ENCODE results near the gene NFXL1. TPM values are rescaled to one million over a fixed set of nuclear protein-coding genes. Genes with fewer than 3 reads are reported as not detected.

NFXL1 gene
- total and polyA plus RNA-seq, 3 experiments from 2014 or later = 9.7 to 11.5 (median 10.0) TPM

- Histone ChIP-seq H3K4me1 (ENCODE audit: insufficient read depth, low read length) (peaks cover 13% of the 10 kb centered on the region), H3K4me3 (ENCODE audit: low read length) (no peak overlapping the region), H3K9me3 (ENCODE audit: low read length) (no peaks in the 10 kb centered on the region), H3K36me3 (ENCODE audit: insufficient read depth, low read length) (no peaks in the 10 kb centered on the region), H3K27me3 (ENCODE audit: insufficient read depth, low read length, poor library complexity, severe bottlenecking) (no peaks in the 10 kb centered on the region), H3K27ac (ENCODE audit: low read depth, low read length) (no peak overlapping the region)
- H3K4me3 Mint-ChIP-seq = peak overlapping the region; percentile 96 to 100 (median 99)
- ChIA-PET CTCF (interaction anchor here (1.4 kb wide), 1 partner anchor 12 kb away, joined by 3 read pairs; no protein-coding TSS in a partner anchor), POLR2A (no interaction called here)
- no peak for DNase-seq
- H3K4me1 Mint-ChIP-seq = peaks cover 29 to 40% (median 39%) of the 10 kb centered on the region in 3 donors
- H3K27ac Mint-ChIP-seq = no peak overlapping the region
- H3K36me3 Mint-ChIP-seq = peaks cover 2 to 29% (median 8%) of the 10 kb centered on the region in 3 donors
- peaks cover 0 to 3% of the 10 kb centered on the region in 2 donors for H3K27me3 Mint-ChIP-seq
- peaks cover 0 to 4% (median 0%) of the 10 kb centered on the region in 5 donors for H3K9me3 Mint-ChIP-seq
Observed at GRCh38 chr4:47915378-47915777, 995 bp upstream of the NFXL1 start.

GRCh38 chr4:47914926-47915237 is 499 bp upstream of the NFXL1 start:
- POLR2A ChIA-PET = interaction anchor here (0.5 kb wide), 1 partner anchor 10 kb away, joined by 3 read pairs; no protein-coding TSS in a partner anchor

GRCh38 chr4:47913861-47914219 is 543 bp downstream of the NFXL1 start:
- Mint-ChIP-seq H3K4me1 (peaks cover 35 to 49% (median 48%) of the 10 kb centered on the region in 3 donors), H3K9me3 (peaks cover 0 to 4% (median 0%) of the 10 kb centered on the region in 5 donors), H3K27ac (peak overlapping the region; percentile 73 to 100 (median 97)), H3K4me3 (peak overlapping the region; percentile 96 to 100 (median 99)), H3K27me3 (no peaks in the 10 kb centered on the region), H3K36me3 (peaks cover 3 to 39% (median 8%) of the 10 kb centered on the region in 3 donors)
- peak overlapping the region; percentile 95 for H3K4me3 ChIP-seq (ENCODE audit: low read length)
- H3K27ac ChIP-seq (ENCODE audit: low read depth, low read length) = peak overlapping the region; percentile 91
- CTCF ChIA-PET = interaction anchor here (1.0 to 1.6 kb wide), 2 partner anchors 14 to 77 kb away, joined by 3 to 7 read pairs; no protein-coding TSS in a partner anchor
- H3K36me3 ChIP-seq (ENCODE audit: insufficient read depth, low read length) = no peaks in the 10 kb centered on the region
- no peaks in the 10 kb centered on the region for H3K27me3 ChIP-seq (ENCODE audit: insufficient read depth, low read length, poor library complexity, severe bottlenecking)
- no peaks in the 10 kb centered on the region for H3K9me3 ChIP-seq (ENCODE audit: low read length)
- peak in 4 of 5 donors; percentile 8 to 49 (median 26) for DNase-seq
- POLR2A ChIA-PET = no interaction called here
- peaks cover 13% of the 10 kb centered on the region for H3K4me1 ChIP-seq (ENCODE audit: insufficient read depth, low read length)

More at GRCh38 chr4:47914926-47915237, 499 bp upstream of the NFXL1 start:
- Mint-ChIP-seq H3K4me3 (peak overlapping the region; percentile 96 to 100 (median 99)), H3K27me3 (no peaks in the 10 kb centered on the region), H3K27ac (peak overlapping the region in 7 of 8 donors; percentile 59 to 98 (median 97)), H3K4me1 (peaks cover 31 to 44% (median 42%) of the 10 kb centered on the region in 3 donors), H3K36me3 (peaks cover 3 to 34% (median 8%) of the 10 kb centered on the region in 3 donors), H3K9me3 (peaks cover 0 to 4% (median 0%) of the 10 kb centered on the region in 5 donors)
- H3K27ac ChIP-seq (ENCODE audit: low read depth, low read length) = no peak overlapping the region
- H3K27me3 ChIP-seq (ENCODE audit: insufficient read depth, low read length, poor library complexity, severe bottlenecking) = no peaks in the 10 kb centered on the region
- H3K36me3 ChIP-seq (ENCODE audit: insufficient read depth, low read length) = no peaks in the 10 kb centered on the region
- CTCF ChIA-PET = interaction anchor here (1.0 to 1.6 kb wide), 3 partner anchors 12 to 78 kb away, joined by 3 to 7 read pairs (median 3); no protein-coding TSS in a partner anchor
- DNase-seq = no peak
- H3K4me3 ChIP-seq (ENCODE audit: low read length) = peak overlapping the region; percentile 95
- peaks cover 13% of the 10 kb centered on the region for H3K4me1 ChIP-seq (ENCODE audit: insufficient read depth, low read length)
- no peaks in the 10 kb centered on the region for H3K9me3 ChIP-seq (ENCODE audit: low read length)

GRCh38 chr4:47913330-47913729 is 1.1 kb downstream of the NFXL1 start:
- Histone ChIP-seq H3K9me3 (ENCODE audit: low read length) (no peaks in the 10 kb centered on the region), H3K36me3 (ENCODE audit: insufficient read depth, low read length) (no peaks in the 10 kb centered on the region), H3K4me1 (ENCODE audit: insufficient read depth, low read length) (peaks cover 13% of the 10 kb centered on the region), H3K27me3 (ENCODE audit: insufficient read depth, low read length, poor library complexity, severe bottlenecking) (no peaks in the 10 kb centered on the region), H3K27ac (ENCODE audit: low read depth, low read length) (peak overlapping the region; percentile 91), H3K4me3 (ENCODE audit: low read length) (peak overlapping the region; percentile 95)
- peaks cover 0 to 1% of the 10 kb centered on the region in 2 donors for H3K27me3 Mint-ChIP-seq
- POLR2A ChIA-PET = no interaction called here
- no peak for DNase-seq
- H3K9me3 Mint-ChIP-seq = no peaks in the 10 kb centered on the region
- CTCF ChIA-PET = interaction anchor here (1.6 kb wide), 1 partner anchor 77 kb away, joined by 7 read pairs; no protein-coding TSS in a partner anchor
- H3K4me1 Mint-ChIP-seq = peaks cover 35 to 52% (median 48%) of the 10 kb centered on the region in 3 donors
- H3K27ac Mint-ChIP-seq = peak overlapping the region; percentile 73 to 100 (median 97)
- peaks cover 3 to 42% (median 9%) of the 10 kb centered on the region in 3 donors for H3K36me3 Mint-ChIP-seq
- peak overlapping the region; percentile 96 to 100 (median 99) for H3K4me3 Mint-ChIP-seq

GRCh38 chr4:47907089-47907646 is 7.2 kb downstream of the NFXL1 start:
- H3K4me3 Mint-ChIP-seq = no peak overlapping the region
- H3K27me3 ChIP-seq (ENCODE audit: insufficient read depth, low read length, poor library complexity, severe bottlenecking) = no peaks in the 10 kb centered on the region
- H3K27ac ChIP-seq (ENCODE audit: low read depth, low read length) = no peak overlapping the region
- no peaks in the 10 kb centered on the region for H3K9me3 ChIP-seq (ENCODE audit: low read length)
- H3K9me3 Mint-ChIP-seq = no peaks in the 10 kb centered on the region
- peaks cover 0 to 1% of the 10 kb centered on the region in 2 donors for H3K27me3 Mint-ChIP-seq
- no peaks in the 10 kb centered on the region for H3K4me1 ChIP-seq (ENCODE audit: insufficient read depth, low read length)
- peaks cover 16% of the 10 kb centered on the region for H3K36me3 ChIP-seq (ENCODE audit: insufficient read depth, low read length)
- H3K36me3 Mint-ChIP-seq = peaks cover 3 to 67% (median 18%) of the 10 kb centered on the region in 3 donors
- peaks cover 25 to 45% (median 40%) of the 10 kb centered on the region in 3 donors for H3K4me1 Mint-ChIP-seq
- POLR2A ChIA-PET = no interaction called here
- H3K27ac Mint-ChIP-seq = peak overlapping the region in 3 of 8 donors; percentile 4 to 35 (median 6)
- DNase-seq = no peak
- CTCF ChIA-PET = no interaction called here
- H3K4me3 ChIP-seq (ENCODE audit: low read length) = no peak overlapping the region

- ChIA-PET CTCF (no interaction called here), POLR2A (no interaction called here)
- no peak overlapping the region for H3K27ac ChIP-seq (ENCODE audit: low read depth, low read length)
- peaks cover 23% of the 10 kb centered on the region for H3K36me3 ChIP-seq (ENCODE audit: insufficient read depth, low read length)
- Mint-ChIP-seq H3K27me3 (no peaks in the 10 kb centered on the region), H3K27ac (no peak overlapping the region), H3K4me1 (peaks cover 0 to 3% (median 0%) of the 10 kb centered on the region in 3 donors), H3K4me3 (no peak overlapping the region), H3K9me3 (no peaks in the 10 kb centered on the region), H3K36me3 (peaks cover 11 to 79% (median 29%) of the 10 kb centered on the region in 3 donors)
- no peaks in the 10 kb centered on the region for H3K4me1 ChIP-seq (ENCODE audit: insufficient read depth, low read length)
- H3K27me3 ChIP-seq (ENCODE audit: insufficient read depth, low read length, poor library complexity, severe bottlenecking) = no peaks in the 10 kb centered on the region
- H3K4me3 ChIP-seq (ENCODE audit: low read length) = no peak overlapping the region
- no peaks in the 10 kb centered on the region for H3K9me3 ChIP-seq (ENCODE audit: low read length)
- no peak for DNase-seq
Observed at GRCh38 chr4:47899639-47900038, 14.7 kb downstream of the NFXL1 start.

GRCh38 chr4:47891928-47892327 is 22.5 kb downstream of the NFXL1 start:
- POLR2A ChIA-PET = no interaction called here
- Histone ChIP-seq H3K4me1 (ENCODE audit: insufficient read depth, low read length) (no peaks in the 10 kb centered on the region), H3K9me3 (ENCODE audit: low read length) (no peaks in the 10 kb centered on the region), H3K27ac (ENCODE audit: low read depth, low read length) (no peak overlapping the region), H3K4me3 (ENCODE audit: low read length) (no peak overlapping the region), H3K27me3 (ENCODE audit: insufficient read depth, low read length, poor library complexity, severe bottlenecking) (no peaks in the 10 kb centered on the region), H3K36me3 (ENCODE audit: insufficient read depth, low read length) (peaks cover 13% of the 10 kb centered on the region)
- Mint-ChIP-seq H3K9me3 (no peaks in the 10 kb centered on the region), H3K27ac (peak overlapping the region in 1 of 8 donors; percentile 14), H3K36me3 (peaks cover 11 to 83% (median 35%) of the 10 kb centered on the region in 3 donors), H3K4me1 (peaks cover 0 to 13% (median 2%) of the 10 kb centered on the region in 3 donors), H3K27me3 (no peaks in the 10 kb centered on the region), H3K4me3 (no peak overlapping the region)
- no peak for DNase-seq
- CTCF ChIA-PET = interaction anchor here (1.2 kb wide), 1 partner anchor 12 kb away, joined by 3 read pairs; no protein-coding TSS in a partner anchor

- H3K27ac ChIP-seq (ENCODE audit: low read depth, low read length) = no peak overlapping the region
- POLR2A ChIA-PET = no interaction called here
- no peak for DNase-seq
- Mint-ChIP-seq H3K9me3 (no peaks in the 10 kb centered on the region), H3K27ac (no peak overlapping the region), H3K4me1 (peaks cover 0 to 5% (median 1%) of the 10 kb centered on the region in 3 donors), H3K36me3 (peaks cover 24 to 78% (median 37%) of the 10 kb centered on the region in 3 donors), H3K4me3 (no peak overlapping the region), H3K27me3 (no peaks in the 10 kb centered on the region)
- H3K9me3 ChIP-seq (ENCODE audit: low read length) = no peaks in the 10 kb centered on the region
- no peak overlapping the region for H3K4me3 ChIP-seq (ENCODE audit: low read length)
- no peaks in the 10 kb centered on the region for H3K4me1 ChIP-seq (ENCODE audit: insufficient read depth, low read length)
- CTCF ChIA-PET = no interaction called here
- H3K27me3 ChIP-seq (ENCODE audit: insufficient read depth, low read length, poor library complexity, severe bottlenecking) = no peaks in the 10 kb centered on the region
- H3K36me3 ChIP-seq (ENCODE audit: insufficient read depth, low read length) = peaks cover 24% of the 10 kb centered on the region
Observed at GRCh38 chr4:47882228-47882627, 32.2 kb downstream of the NFXL1 start.
